Small intestine (tissue), 7 donors: Measurements from ENCODE around the gene ZNF747. TPM values are rescaled to one million over a fixed set of nuclear protein-coding genes. Genes with fewer than 3 reads are reported as not detected.
A peak's percentile ranks its signal among the peaks of the same experiment; 100 is the strongest.
"Not testable (repeated sequence)": the region's sequence is repeated elsewhere in the genome, so short reads cannot be mapped to it uniquely, and the experiment has no call there.

Source experiments
- DNase-seq, 2 donors: peaks; one replicate each; pipeline versions ENCODE4 v3.0.0 to v3.0.0-alpha.2; 2013
- FAIRE-seq: peaks from 2 replicates; lab custom pipeline; 2012; peaks lifted over from hg19 to GRCh38; lab: Jason Lieb, UNC
- H3K27ac ChIP-seq, 3 donors: one replicate each; pipeline ENCODE4 v1.5.1; 2013; ENCODE audit warnings: low read length in 2 of 3, mild to moderate bottlenecking in 2 of 3, control low read depth in 1 of 3, inconsistent platforms in 1 of 3, low read depth in 1 of 3, moderate library complexity in 1 of 3
- H3K27me3 ChIP-seq, 3 donors: one replicate each; pipeline ENCODE4 v1.6.1; 2013; ENCODE audit warnings: low read length in 3 of 3, inconsistent platforms in 1 of 3; ENCODE audit not compliant: control insufficient read depth in 3 of 3, insufficient read depth in 3 of 3
- H3K36me3 ChIP-seq, 3 donors: one replicate each; pipeline ENCODE4 v1.6.1; 2013; ENCODE audit warnings: low read length in 3 of 3, inconsistent platforms in 1 of 3, low read depth in 1 of 3, mild to moderate bottlenecking in 1 of 3, moderate library complexity in 1 of 3; ENCODE audit not compliant: control insufficient read depth in 3 of 3, insufficient read depth in 2 of 3
- H3K4me1 ChIP-seq, 3 donors: one replicate each; pipeline ENCODE4 v1.6.1; 2013; ENCODE audit warnings: low read length in 2 of 3, inconsistent platforms in 1 of 3, low read depth in 1 of 3, mild to moderate bottlenecking in 1 of 3, moderate library complexity in 1 of 3; ENCODE audit not compliant: control insufficient read depth in 3 of 3, insufficient read depth in 2 of 3
- H3K4me3 ChIP-seq, 3 donors: one replicate each; pipeline ENCODE4 v1.5.1; 2013; ENCODE audit warnings: low read length in 3 of 3, control low read depth in 1 of 3, inconsistent platforms in 1 of 3, low read depth in 1 of 3, mild to moderate bottlenecking in 1 of 3, moderate library complexity in 1 of 3
- H3K9me3 ChIP-seq, 2 donors: one replicate each; pipeline ENCODE4 v1.6.1; 2013; ENCODE audit warnings: low read depth in 1 of 2, low read length in 1 of 2; ENCODE audit not compliant: control insufficient read depth in 2 of 2, insufficient read depth in 1 of 2
- WGBS, 3 donors: extraction: QIAGEN DNeasy Blood & Tissue Kit; methylation state at CpG; one replicate each; pipeline ENCODE4 v1.1.7; 2013; 5-methylcytosine and 5-hydroxymethylcytosine counted together
- polyA plus RNA-seq, 4 donors: library from polyadenylated mRNA; stranded (reverse) in 3 of 4; unstranded in 1 of 4; fragments of 200-250 nt in 3 of 4; fragments of 120-200 nt in 1 of 4; gene quantifications; one replicate each; pipeline versions ENCODE4 v1.2.1 to v1.2.3, GENCODE V29; 2013
- donor health status: healthy with polysubstance abuse.
- donor health status: control.
- donor health status: control.
- donor health status: Bipolar disorder and iron deficiency.
- donor health status: healthy.

Gene ZNF747
- polyA plus RNA-seq, 4 donors: 7.6 to 10.6 (median 8.8) TPM

- H3K4me3 ChIP-seq: no peak overlapping the region
- peaks cover 0 to 6% (median 0%) of the 10 kb centered on the region in 3 donors for H3K36me3 ChIP-seq
- H3K27me3 ChIP-seq: no peaks in the 10 kb centered on the region
- DNase-seq: no peak
- H3K27ac ChIP-seq: peak overlapping the region in 1 of 3 donors; percentile 86
- WGBS, 3 donors: 86 to 90% (median 88%) methylated on average over 5 of the region's 5 CpGs
- no peak for FAIRE-seq
- H3K9me3 ChIP-seq: peaks cover 0 to 5% of the 10 kb centered on the region in 2 donors
- H3K4me1 ChIP-seq: peaks cover 0 to 68% (median 0%) of the 10 kb centered on the region in 3 donors
These were observed 8.4 kb upstream of the ZNF747 start for GRCh38 chr16:30543067-30543466.

DNA sequence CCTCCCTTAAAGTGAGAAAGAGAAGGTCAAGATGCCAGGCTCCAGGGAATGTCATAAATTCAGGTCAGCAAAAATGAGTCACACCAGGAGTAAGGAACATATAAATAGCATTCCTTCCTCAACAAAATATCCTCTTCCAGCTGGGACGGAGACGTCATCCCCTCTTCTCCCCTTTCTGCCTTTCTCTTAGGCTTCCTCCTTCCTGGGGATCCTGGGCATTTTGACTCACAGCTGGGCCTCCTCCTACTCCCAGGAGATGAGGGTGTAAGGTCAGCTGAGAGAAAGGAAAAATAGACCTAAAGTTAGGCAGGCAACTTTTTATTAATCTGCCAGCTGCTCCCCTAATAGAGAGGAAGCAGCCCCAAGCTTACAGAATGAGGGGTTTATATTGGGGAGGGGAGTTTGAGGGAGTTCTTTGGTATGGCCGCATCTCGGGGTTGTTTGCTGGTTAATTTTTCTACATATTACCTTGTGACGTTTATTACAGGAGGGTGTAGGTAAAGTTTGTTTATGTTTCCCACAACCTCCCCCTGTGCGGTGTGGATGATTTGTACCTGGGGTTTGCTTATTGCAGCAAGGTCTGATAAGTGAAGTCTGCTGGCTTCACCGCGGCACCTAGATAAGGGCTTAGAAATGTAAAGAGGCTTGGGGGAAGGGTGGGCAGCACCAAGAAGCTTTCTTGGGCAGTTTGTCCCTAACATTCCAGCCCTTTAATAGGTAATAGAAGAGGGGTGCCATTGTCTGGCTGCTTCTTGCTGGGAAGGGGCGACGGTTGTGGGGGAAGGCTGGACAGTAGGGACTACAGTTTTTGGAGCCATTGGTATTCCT lies 7.1 kb upstream of the ZNF747 start:
- H3K9me3 ChIP-seq: no peaks in the 10 kb centered on the region
- DNase-seq: peak; percentile 66 to 84
- H3K4me3 ChIP-seq: peak overlapping the region in 1 of 3 donors; percentile 14
- peak overlapping the region; percentile 5 to 86 (median 81) for H3K27ac ChIP-seq
- peaks cover 0 to 63% (median 0%) of the 10 kb centered on the region in 3 donors for H3K4me1 ChIP-seq
- H3K36me3 ChIP-seq: peaks cover 0 to 6% (median 0%) of the 10 kb centered on the region in 3 donors
- 25 to 44% (median 35%) methylated on average over 10 of the region's 10 CpGs for WGBS, 3 donors
- H3K27me3 ChIP-seq: no peaks in the 10 kb centered on the region
- no peak for FAIRE-seq

- Histone ChIP-seq H3K27ac (peak overlapping the region in 2 of 3 donors; percentile 81 to 86), H3K4me3 (peak overlapping the region in 1 of 3 donors; percentile 14), H3K4me1 (peaks cover 0 to 64% (median 0%) of the 10 kb centered on the region in 3 donors)
- peak; percentile 49 to 77 for DNase-seq
- H3K36me3 ChIP-seq, H3K27me3 ChIP-seq, FAIRE-seq, H3K9me3 ChIP-seq: not testable (repeated sequence)
- 19 to 49% (median 38%) methylated on average over 9 of the region's 9 CpGs for WGBS, 3 donors
These were observed 6.3 kb upstream of the ZNF747 start for GRCh38 chr16:30540916-30541464.

GRCh38 chr16:30539986-30540526 lies 5.4 kb upstream of the ZNF747 start:
- peaks cover 0 to 65% (median 0%) of the 10 kb centered on the region in 3 donors for H3K4me1 ChIP-seq
- H3K27ac ChIP-seq: peak overlapping the region in 1 of 3 donors; percentile 86
- not testable (repeated sequence) for H3K27me3 ChIP-seq, H3K9me3 ChIP-seq, H3K36me3 ChIP-seq, DNase-seq, H3K4me3 ChIP-seq, FAIRE-seq
- WGBS, 3 donors: 83 to 90% (median 84%) methylated on average over 13 of the region's 13 CpGs

DNA sequence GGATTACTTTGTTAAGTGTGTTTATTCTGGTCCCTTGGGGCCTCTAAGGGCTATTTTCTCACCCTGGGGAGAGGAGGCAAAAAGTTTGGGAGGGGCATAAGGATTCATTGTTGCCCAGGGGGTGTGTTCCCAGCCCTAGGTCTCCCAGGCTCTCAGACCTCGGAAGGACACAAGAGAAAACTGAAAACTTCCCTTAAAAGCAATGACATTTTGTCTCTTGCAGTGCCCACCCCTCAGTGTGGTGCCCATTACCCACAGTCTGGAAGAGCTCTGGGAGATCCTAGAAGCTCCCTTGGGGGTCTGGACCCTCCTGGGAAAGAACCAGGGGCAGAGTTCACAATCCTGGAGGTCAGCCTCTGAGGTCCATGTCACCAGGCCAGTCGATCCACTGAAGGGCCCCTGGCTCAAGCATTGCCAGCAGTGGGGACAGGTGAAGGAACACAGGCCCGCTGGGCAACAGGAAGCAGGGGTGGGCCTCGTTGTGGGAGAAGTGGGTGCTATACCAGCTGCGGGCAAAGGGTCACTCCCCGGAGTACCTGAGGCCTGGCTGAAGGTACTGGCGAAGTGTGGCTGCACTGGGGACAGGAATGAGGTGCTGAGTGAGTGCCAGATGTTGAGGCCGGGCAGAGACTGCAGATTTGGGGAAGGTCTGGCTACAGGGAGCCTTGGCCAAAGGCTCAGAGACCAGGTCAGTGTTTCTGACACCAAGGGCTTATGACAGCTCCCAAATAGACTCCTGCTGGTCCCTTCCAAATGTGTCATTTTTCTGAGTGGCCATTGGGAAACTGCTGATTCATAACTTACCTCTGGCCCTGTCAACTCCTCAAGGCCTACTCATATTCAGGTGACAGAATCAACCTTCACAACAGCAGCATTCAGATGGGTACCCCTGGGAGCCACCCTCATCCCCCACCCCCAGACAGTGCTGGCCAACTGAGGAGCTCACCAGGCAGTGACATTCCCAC lies 4.6 kb upstream of the ZNF747 start:
- Histone ChIP-seq H3K4me1 (peaks cover 0 to 58% (median 0%) of the 10 kb centered on the region in 3 donors), H3K27me3 (no peaks in the 10 kb centered on the region), H3K36me3 (peaks cover 0 to 3% (median 0%) of the 10 kb centered on the region in 3 donors), H3K4me3 (no peak overlapping the region), H3K27ac (peak overlapping the region in 1 of 3 donors; percentile 67), H3K9me3 (no peaks in the 10 kb centered on the region)
- FAIRE-seq: no peak
- WGBS, 3 donors: 74 to 76% (median 76%) methylated on average over 8 of the region's 8 CpGs
- DNase-seq: no peak

DNA sequence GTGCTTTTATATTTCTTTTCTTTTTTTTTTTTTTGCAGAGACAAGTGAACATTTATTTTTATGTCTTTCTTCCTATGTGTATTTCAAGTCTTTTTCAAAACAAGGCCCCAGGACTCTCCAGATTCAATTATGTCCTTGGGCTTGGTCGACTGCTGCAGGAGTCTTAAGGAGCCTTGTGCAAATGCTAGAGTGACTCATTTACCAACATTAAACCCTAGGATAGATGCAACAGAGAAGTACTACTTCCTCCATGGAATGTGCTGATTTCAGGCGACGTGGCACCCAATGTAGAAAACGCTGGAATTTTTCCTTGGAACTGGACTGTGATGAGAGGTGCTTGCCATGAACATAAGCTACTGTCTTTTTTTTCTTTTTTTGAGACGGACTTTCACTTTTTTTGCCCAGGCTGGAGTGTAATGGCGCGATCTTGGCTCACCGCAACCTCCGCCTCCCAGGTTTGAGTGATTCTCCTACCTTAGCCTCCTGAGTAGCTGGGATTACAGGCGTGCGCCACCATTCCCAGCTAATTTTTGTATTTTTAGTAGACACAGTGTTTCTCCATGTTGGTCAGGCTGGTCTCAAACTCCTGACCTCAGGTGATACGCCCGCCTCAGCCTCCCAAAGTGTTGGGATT lies 1.9 kb upstream of the ZNF747 start:
- WGBS, 3 donors: 89 to 91% (median 90%) methylated on average over 13 of the region's 13 CpGs
- not testable (repeated sequence) for DNase-seq, H3K9me3 ChIP-seq, H3K27me3 ChIP-seq, FAIRE-seq, H3K4me3 ChIP-seq
- peak overlapping the region in 1 of 3 donors; percentile 77 for H3K27ac ChIP-seq
- H3K36me3 ChIP-seq: peaks cover 0 to 22% (median under 1%) of the 10 kb centered on the region in 3 donors
- H3K4me1 ChIP-seq: peaks cover 0 to 45% (median 0%) of the 10 kb centered on the region in 3 donors

GRCh38 chr16:30535777-30536190 lies 1.1 kb upstream of the ZNF747 start:
- whole genome bisulfite sequencing, 3 donors: 22 to 27% (median 23%) methylated on average over 12 of the region's 12 CpGs
- Histone ChIP-seq H3K27me3 (no peaks in the 10 kb centered on the region), H3K4me3 (peak overlapping the region; percentile 71 to 85 (median 78)), H3K4me1 (peaks cover 0 to 48% (median 0%) of the 10 kb centered on the region in 3 donors), H3K9me3 (no peaks in the 10 kb centered on the region), H3K36me3 (peaks cover 0 to 30% (median 3%) of the 10 kb centered on the region in 3 donors), H3K27ac (peak overlapping the region; percentile 77 to 96 (median 90))
- DNase-seq (peak; percentile 85 to 87), FAIRE-seq (no peak)
